Natural killer cell treated with Interleukin-12 subunit alpha and Interleukin-12 subunit beta and Interleukin-15 and Interleukin-18, amount 100 ng/mL, for 72 hours (primary cell): ENCODE results near the gene FRY. TPM values are rescaled to one million over a fixed set of nuclear protein-coding genes. Genes with fewer than 3 reads are reported as not detected.

ENCODE experiments used
- ATAC-seq, 2 donors: fragments of 150-1000 bp; cut with Tn5 transposase in 1 of 2; sonication (Bioruptor Pico), chemical (Tn5 transposase) in 1 of 2; 2 replicates each; pipeline ENCODE4 v1.10.0; 2021
- DNase-seq: peaks from one replicate; pipeline ENCODE4 v3.0.0; 2022; ENCODE audit warnings: low spot score
- H3K27ac Mint-ChIP-seq, 2 donors: 1 replicate in 1 of 2; 2 replicates in 1 of 2; pipeline ENCODE4 v1.8.0; 2022; ENCODE audit warnings: mixed read lengths in 2 of 2, mild to moderate bottlenecking in 1 of 2, moderate library complexity in 1 of 2
- H3K27me3 Mint-ChIP-seq, 2 donors: 1 replicate in 1 of 2; 2 replicates in 1 of 2; pipeline ENCODE4 v1.8.0; 2022; ENCODE audit warnings: mixed read lengths in 2 of 2
- H3K36me3 Mint-ChIP-seq: one replicate; pipeline ENCODE4 v1.8.0; 2022; ENCODE audit warnings: mixed read lengths
- H3K4me1 Mint-ChIP-seq, 2 donors: 1 replicate in 1 of 2; 2 replicates in 1 of 2; pipeline ENCODE4 v1.8.0; 2022; ENCODE audit warnings: low read depth in 2 of 2, mixed read lengths in 2 of 2, mild to moderate bottlenecking in 1 of 2
- H3K4me3 Mint-ChIP-seq: one replicate; pipeline ENCODE4 v1.8.0; 2022; ENCODE audit warnings: mixed read lengths
- H3K9me3 Mint-ChIP-seq: 2 replicates; pipeline ENCODE4 v1.8.0; 2022; ENCODE audit warnings: mixed read lengths
- total RNA-seq, 2 donors: library from RNA; stranded (reverse); gene quantifications; one replicate each; pipeline ENCODE4 v1.2.3, GENCODE V29; 2022

The FRY gene
- total RNA-seq, 2 donors from 2014 or later, result 1.5 to 6.1 TPM

GRCh38 chr13:32229443-32229842 lies 197.9 kb downstream of the FRY start:
- H3K4me3 Mint-ChIP-seq, result no peak overlapping the region
- H3K27ac Mint-ChIP-seq, result no peak overlapping the region
- no peaks in the 10 kb centered on the region for H3K27me3 Mint-ChIP-seq
- H3K9me3 Mint-ChIP-seq, result no peaks in the 10 kb centered on the region
- ATAC-seq (no peak), DNase-seq (no peak)
- no peaks in the 10 kb centered on the region for H3K4me1 Mint-ChIP-seq
- peaks cover 4% of the 10 kb centered on the region for H3K36me3 Mint-ChIP-seq

- ATAC-seq (no peak), DNase-seq (no peak)
- Mint-ChIP-seq H3K9me3 (no peaks in the 10 kb centered on the region), H3K4me1 (no peaks in the 10 kb centered on the region), H3K27me3 (no peaks in the 10 kb centered on the region), H3K36me3 (no peaks in the 10 kb centered on the region), H3K4me3 (no peak overlapping the region), H3K27ac (no peak overlapping the region)
Measured at GRCh38 chr13:32232263-32232662, 200.7 kb downstream of the FRY start.

GRCh38 chr13:32233062-32233461 lies 201.5 kb downstream of the FRY start:
- no peaks in the 10 kb centered on the region for H3K36me3 Mint-ChIP-seq
- no peak overlapping the region for H3K4me3 Mint-ChIP-seq
- DNase-seq, result no peak
- no peaks in the 10 kb centered on the region for H3K9me3 Mint-ChIP-seq
- ATAC-seq, result no peak
- no peaks in the 10 kb centered on the region for H3K27me3 Mint-ChIP-seq
- H3K27ac Mint-ChIP-seq, result no peak overlapping the region
- H3K4me1 Mint-ChIP-seq, result no peaks in the 10 kb centered on the region

- Mint-ChIP-seq H3K4me1 (no peaks in the 10 kb centered on the region), H3K4me3 (no peak overlapping the region), H3K27me3 (no peaks in the 10 kb centered on the region), H3K36me3 (peaks cover 4% of the 10 kb centered on the region), H3K27ac (no peak overlapping the region), H3K9me3 (no peaks in the 10 kb centered on the region)
- DNase-seq, result no peak
- no peak for ATAC-seq
Measured at GRCh38 chr13:32234914-32235313, 203.3 kb downstream of the FRY start.

- Mint-ChIP-seq H3K27me3 (no peaks in the 10 kb centered on the region), H3K4me1 (no peaks in the 10 kb centered on the region), H3K27ac (no peak overlapping the region), H3K9me3 (no peaks in the 10 kb centered on the region), H3K36me3 (peaks cover 4% of the 10 kb centered on the region), H3K4me3 (no peak overlapping the region)
- DNase-seq, result no peak
- no peak for ATAC-seq
Measured at GRCh38 chr13:32237681-32238080, 206.1 kb downstream of the FRY start.

GRCh38 chr13:32243695-32244094 lies 212.1 kb downstream of the FRY start:
- H3K4me3 Mint-ChIP-seq, result no peak overlapping the region
- H3K4me1 Mint-ChIP-seq, result peaks cover 5 to 9% of the 10 kb centered on the region in 2 donors
- no peaks in the 10 kb centered on the region for H3K9me3 Mint-ChIP-seq
- ATAC-seq, result no peak
- H3K36me3 Mint-ChIP-seq, result peaks cover 4% of the 10 kb centered on the region
- DNase-seq, result no peak
- H3K27ac Mint-ChIP-seq, result no peak overlapping the region
- no peaks in the 10 kb centered on the region for H3K27me3 Mint-ChIP-seq

GRCh38 chr13:32245555-32245954 lies 214.0 kb downstream of the FRY start:
- ATAC-seq (no peak), DNase-seq (no peak)
- H3K4me1 Mint-ChIP-seq, result peaks cover 5 to 17% of the 10 kb centered on the region in 2 donors
- no peak overlapping the region for H3K4me3 Mint-ChIP-seq
- no peaks in the 10 kb centered on the region for H3K27me3 Mint-ChIP-seq
- H3K36me3 Mint-ChIP-seq, result no peaks in the 10 kb centered on the region
- no peaks in the 10 kb centered on the region for H3K9me3 Mint-ChIP-seq
- no peak overlapping the region for H3K27ac Mint-ChIP-seq

GRCh38 chr13:32246468-32246867 lies 214.9 kb downstream of the FRY start:
- Mint-ChIP-seq H3K27ac (peak overlapping the region in 1 of 2 donors; percentile 40), H3K9me3 (no peaks in the 10 kb centered on the region), H3K4me3 (no peak overlapping the region), H3K27me3 (no peaks in the 10 kb centered on the region), H3K4me1 (peaks cover 5 to 17% of the 10 kb centered on the region in 2 donors), H3K36me3 (no peaks in the 10 kb centered on the region)
- ATAC-seq, result peak; percentile 78 to 80
- no peak for DNase-seq

- H3K4me1 Mint-ChIP-seq, result peaks cover 8 to 17% of the 10 kb centered on the region in 2 donors
- H3K27ac Mint-ChIP-seq, result no peak overlapping the region
- no peaks in the 10 kb centered on the region for H3K36me3 Mint-ChIP-seq
- H3K4me3 Mint-ChIP-seq, result no peak overlapping the region
- DNase-seq, result no peak
- H3K9me3 Mint-ChIP-seq, result no peaks in the 10 kb centered on the region
- H3K27me3 Mint-ChIP-seq, result no peaks in the 10 kb centered on the region
- ATAC-seq, result no peak
Measured at GRCh38 chr13:32247887-32248286, 216.3 kb downstream of the FRY start.

- DNase-seq, result no peak
- Mint-ChIP-seq H3K4me3 (no peak overlapping the region), H3K27ac (no peak overlapping the region), H3K36me3 (no peaks in the 10 kb centered on the region), H3K9me3 (no peaks in the 10 kb centered on the region), H3K27me3 (no peaks in the 10 kb centered on the region), H3K4me1 (peaks cover 10 to 17% of the 10 kb centered on the region in 2 donors)
- ATAC-seq, result no peak
Measured at GRCh38 chr13:32248801-32249200, 217.2 kb downstream of the FRY start.

GRCh38 chr13:32252812-32253438 lies 221.4 kb downstream of the FRY start:
- Mint-ChIP-seq H3K9me3 (no peaks in the 10 kb centered on the region), H3K4me1 (peaks cover 6 to 17% of the 10 kb centered on the region in 2 donors), H3K27me3 (no peaks in the 10 kb centered on the region), H3K36me3 (no peaks in the 10 kb centered on the region), H3K27ac (no peak overlapping the region), H3K4me3 (no peak overlapping the region)
- DNase-seq (no peak), ATAC-seq (peak; percentile 52 to 70)

- no peak for DNase-seq
- no peaks in the 10 kb centered on the region for H3K36me3 Mint-ChIP-seq
- H3K4me3 Mint-ChIP-seq, result no peak overlapping the region
- H3K27me3 Mint-ChIP-seq, result no peaks in the 10 kb centered on the region
- no peaks in the 10 kb centered on the region for H3K9me3 Mint-ChIP-seq
- no peak overlapping the region for H3K27ac Mint-ChIP-seq
- ATAC-seq, result no peak
- H3K4me1 Mint-ChIP-seq, result peaks cover 6 to 16% of the 10 kb centered on the region in 2 donors
Measured at GRCh38 chr13:32253911-32254399, 222.4 kb downstream of the FRY start.

GRCh38 chr13:32254416-32254815 lies 222.8 kb downstream of the FRY start:
- no peak overlapping the region for H3K27ac Mint-ChIP-seq
- H3K36me3 Mint-ChIP-seq, result no peaks in the 10 kb centered on the region
- DNase-seq, result no peak
- H3K4me3 Mint-ChIP-seq, result no peak overlapping the region
- H3K27me3 Mint-ChIP-seq, result no peaks in the 10 kb centered on the region
- peaks cover 6 to 12% of the 10 kb centered on the region in 2 donors for H3K4me1 Mint-ChIP-seq
- no peaks in the 10 kb centered on the region for H3K9me3 Mint-ChIP-seq
- no peak for ATAC-seq

- no peak overlapping the region for H3K27ac Mint-ChIP-seq
Measured at GRCh38 chr13:32254916-32255723, 223.5 kb downstream of the FRY start.

More at GRCh38 chr13:32254916-32255723, 223.5 kb downstream of the FRY start:
- no peaks in the 10 kb centered on the region for H3K9me3 Mint-ChIP-seq
- DNase-seq, result no peak
- peaks cover 6 to 8% of the 10 kb centered on the region in 2 donors for H3K4me1 Mint-ChIP-seq
- no peak overlapping the region for H3K4me3 Mint-ChIP-seq
- no peaks in the 10 kb centered on the region for H3K36me3 Mint-ChIP-seq
- H3K27me3 Mint-ChIP-seq, result no peaks in the 10 kb centered on the region
- ATAC-seq, result no peak
